Measurements from ENCODE around the gene NFKBIL1.
"Not testable (repeated sequence)": the region's sequence is repeated elsewhere in the genome, so short reads cannot be mapped to it uniquely, and the experiment has no call there.

The NFKBIL1 gene, protein sequence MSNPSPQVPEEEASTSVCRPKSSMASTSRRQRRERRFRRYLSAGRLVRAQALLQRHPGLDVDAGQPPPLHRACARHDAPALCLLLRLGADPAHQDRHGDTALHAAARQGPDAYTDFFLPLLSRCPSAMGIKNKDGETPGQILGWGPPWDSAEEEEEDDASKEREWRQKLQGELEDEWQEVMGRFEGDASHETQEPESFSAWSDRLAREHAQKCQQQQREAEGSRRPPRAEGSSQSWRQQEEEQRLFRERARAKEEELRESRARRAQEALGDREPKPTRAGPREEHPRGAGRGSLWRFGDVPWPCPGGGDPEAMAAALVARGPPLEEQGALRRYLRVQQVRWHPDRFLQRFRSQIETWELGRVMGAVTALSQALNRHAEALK

DNA sequence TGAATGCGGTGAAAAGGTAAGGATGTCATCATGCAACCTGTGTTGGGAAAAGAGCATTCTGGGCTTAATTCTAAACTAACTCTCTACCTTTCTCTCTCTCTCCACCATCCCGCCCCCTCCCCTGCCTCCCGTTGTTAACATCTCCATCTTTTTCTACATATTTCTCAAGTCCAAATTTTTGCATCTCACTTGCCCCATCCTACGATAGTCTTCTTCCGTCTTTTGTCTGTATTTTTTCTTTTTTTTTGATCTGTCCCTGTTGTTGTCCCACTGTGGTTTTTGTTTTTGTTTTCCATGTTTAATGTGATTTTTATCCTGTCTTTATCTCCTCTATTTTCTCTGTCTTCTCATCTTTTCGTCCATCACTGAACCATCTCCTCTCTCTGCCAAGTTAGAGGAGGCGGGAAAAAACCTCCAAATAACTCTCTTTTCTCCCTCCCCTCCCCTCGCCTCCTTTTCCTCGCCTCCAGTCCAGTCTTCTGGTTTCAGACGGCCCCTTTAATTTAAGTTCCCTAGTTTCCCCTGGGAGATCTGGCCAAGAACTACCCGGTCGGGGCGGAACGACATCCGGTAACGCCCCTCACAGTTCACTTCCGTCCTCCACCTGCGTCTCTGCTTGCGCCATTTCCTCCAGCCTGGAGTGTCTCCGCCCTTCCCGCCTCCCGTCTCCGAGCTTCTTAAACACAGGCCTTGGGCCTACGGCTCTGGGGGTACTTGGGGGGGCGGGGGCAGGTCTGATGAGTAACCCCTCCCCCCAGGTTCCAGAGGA lies at the start of gene NFKBIL1:
Gene NFKBIL1 (plus strand): TSS at position 651 of the 769 bp plus-strand sequence. CDS start 87 bp downstream, at position 738.
- peak; percentile 100 for DNase-seq (ENCODE audit: low read depth)
- H3K4me3 ChIP-seq (ENCODE audit: low read depth, low read length): peak within 1 kb of the TSS; percentile 65
- TF ChIP-seq MAX (IDR thresholded peaks at IDR 0.05; ENCODE audit: low read depth, low read length): no peak; the same call in 1 of the 2 replicates
- TF ChIP-seq MYC (IDR thresholded peaks at IDR 0.05; ENCODE audit: low read depth, low read length): peak; percentile 74
- TF ChIP-seq CTCF (IDR thresholded peaks at IDR 0.05; ENCODE audit: low read depth, low read length): no peak
- peak; percentile 28 for TF ChIP-seq POLR2A (IDR thresholded peaks at IDR 0.05; ENCODE audit: extremely low read depth, insufficient read length)

DNA sequence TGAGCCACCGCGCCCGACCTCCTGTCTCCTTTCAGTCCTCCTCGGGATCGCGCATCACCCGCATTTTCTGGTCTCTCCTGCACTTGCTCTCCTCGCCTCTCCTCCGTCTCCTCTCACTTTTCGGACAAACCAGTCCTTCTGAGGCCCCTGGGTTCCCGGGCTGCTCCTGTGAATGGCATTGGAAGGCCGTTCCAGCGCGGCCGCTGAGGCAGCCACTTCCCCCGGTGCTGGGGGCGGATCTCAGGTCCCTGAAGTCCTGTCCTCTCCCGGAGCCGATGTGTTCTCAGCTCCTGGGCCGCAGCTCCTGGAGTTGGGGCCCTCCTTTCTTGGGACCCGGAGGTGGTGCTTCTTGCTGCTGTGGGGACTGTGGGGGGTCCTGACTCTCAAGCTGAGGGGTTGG lies 48.7 kb upstream of the NFKBIL1 start:
- no peak overlapping the region for H3K4me3 ChIP-seq (ENCODE audit: low read depth, low read length)
- no peak for TF ChIP-seq CTCF (IDR thresholded peaks at IDR 0.05; ENCODE audit: low read depth, low read length)
- DNase-seq (ENCODE audit: low read depth): no peak

- not testable (repeated sequence) for DNase-seq (ENCODE audit: low read depth); H3K4me3 ChIP-seq (ENCODE audit: low read depth, low read length)
Measured at GRCh38 chr6:31499648-31500047, 47.8 kb upstream of the NFKBIL1 start.

- DNase-seq (ENCODE audit: low read depth): no peak
- no peak overlapping the region for H3K4me3 ChIP-seq (ENCODE audit: low read depth, low read length)
- no peak for TF ChIP-seq POLR2A (IDR thresholded peaks at IDR 0.05; ENCODE audit: extremely low read depth, insufficient read length)
- no peak for TF ChIP-seq MAX (IDR thresholded peaks at IDR 0.05; ENCODE audit: low read depth, low read length)
- TF ChIP-seq MYC (IDR thresholded peaks at IDR 0.05; ENCODE audit: low read depth, low read length): no peak
- TF ChIP-seq CTCF (IDR thresholded peaks at IDR 0.05; ENCODE audit: low read depth, low read length): no peak
Measured at GRCh38 chr6:31502586-31502985, 44.8 kb upstream of the NFKBIL1 start.

- not testable (repeated sequence) for DNase-seq (ENCODE audit: low read depth); H3K4me3 ChIP-seq (ENCODE audit: low read depth, low read length)
Measured at GRCh38 chr6:31509036-31509435, 38.4 kb upstream of the NFKBIL1 start.

GRCh38 chr6:31510007-31510406 lies 37.4 kb upstream of the NFKBIL1 start:
- no peak overlapping the region for H3K4me3 ChIP-seq (ENCODE audit: low read depth, low read length)
- no peak for TF ChIP-seq MYC (IDR thresholded peaks at IDR 0.05; ENCODE audit: low read depth, low read length)
- no peak for DNase-seq (ENCODE audit: low read depth)

DNA sequence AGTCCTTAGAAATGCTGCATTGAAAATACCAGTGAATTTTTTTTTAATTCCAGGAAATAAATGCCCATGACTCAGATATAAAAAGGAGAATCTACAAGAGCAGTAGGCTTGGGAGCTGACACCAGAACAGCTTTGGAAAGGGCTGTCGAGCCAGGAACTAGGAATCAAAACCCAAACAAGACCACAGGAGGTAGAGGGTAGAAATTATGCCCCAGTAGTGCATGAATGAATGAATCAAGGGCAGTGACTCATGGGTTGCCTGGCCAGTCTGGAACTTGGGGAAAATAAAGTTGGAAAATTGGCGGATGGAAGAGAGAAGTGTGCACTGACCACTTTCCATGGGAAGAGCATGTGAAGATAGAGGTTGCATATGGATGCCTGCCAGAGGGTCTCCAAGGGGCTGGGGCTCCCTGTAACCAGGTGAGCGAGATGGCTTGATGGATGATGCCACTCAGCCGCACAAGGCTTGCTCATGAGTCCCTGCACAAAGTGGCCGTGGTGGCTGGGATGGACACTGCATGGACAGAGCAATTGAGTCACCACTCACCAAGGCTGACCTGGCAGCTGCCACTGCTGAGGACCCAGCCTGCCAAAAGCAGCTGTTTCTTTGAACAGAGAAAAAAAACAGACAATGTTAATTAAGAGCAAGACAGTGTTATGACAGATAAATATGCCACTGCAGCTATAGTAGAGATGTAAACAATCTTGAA lies 33.8 kb upstream of the NFKBIL1 start:
- DNase-seq (ENCODE audit: low read depth): no peak
- no peak overlapping the region for H3K4me3 ChIP-seq (ENCODE audit: low read depth, low read length)
- TF ChIP-seq CTCF (IDR thresholded peaks at IDR 0.05; ENCODE audit: low read depth, low read length) (no peak), MYC (IDR thresholded peaks at IDR 0.05; ENCODE audit: low read depth, low read length) (no peak)

All from NB4 (cell line).